ENCODE results near the gene NTRK1.

NTRK1 gene

GRCh38 chr1:156858959-156859522 is 1.6 kb upstream of the NTRK1 start, which contains the start of gene INSRR:
Gene INSRR (minus strand): TSS chr1:156859117. CDS start chr1:156858621, 496 bp downstream.
- no peak for DNase-seq

- DNase-seq, result peak in 1 of 2 experiments; percentile 37
Observed at GRCh38 chr1:156859523-156860112, 1.0 kb upstream of the NTRK1 start.

- peak; percentile 65 to 70 for DNase-seq
Observed at GRCh38 chr1:156860113-156860627, 495 bp upstream of the NTRK1 start.

GRCh38 chr1:156862584-156862983 is 1.9 kb downstream of the NTRK1 start:
- no peak for DNase-seq

- peak; percentile 31 to 52 for DNase-seq
Observed at GRCh38 chr1:156862997-156863599, 2.4 kb downstream of the NTRK1 start.

GRCh38 chr1:156863631-156864030 is 3.0 kb downstream of the NTRK1 start:
- no peak for DNase-seq

GRCh38 chr1:156864796-156865195 is 4.1 kb downstream of the NTRK1 start:
- no peak for DNase-seq

- DNase-seq, result no peak
Observed at GRCh38 chr1:156865258-156865657, 4.6 kb downstream of the NTRK1 start.

GRCh38 chr1:156865865-156866248 is 5.2 kb downstream of the NTRK1 start:
- DNase-seq, result no peak

GRCh38 chr1:156866249-156866909 is 5.7 kb downstream of the NTRK1 start:
- DNase-seq, result peak; percentile 20 to 37

GRCh38 chr1:156868341-156868740 is 7.7 kb downstream of the NTRK1 start:
- DNase-seq, result no peak

GRCh38 chr1:156869455-156869854 is 8.8 kb downstream of the NTRK1 start:
- DNase-seq, result no peak

- DNase-seq, result no peak
Observed at GRCh38 chr1:156873659-156874058, 13.0 kb downstream of the NTRK1 start.

GRCh38 chr1:156874142-156874541 is 13.5 kb downstream of the NTRK1 start:
- DNase-seq, result no peak

GRCh38 chr1:156874572-156875340 is 14.1 kb downstream of the NTRK1 start:
- DNase-seq, result no peak

- no peak for DNase-seq
Observed at GRCh38 chr1:156875341-156875615, 14.6 kb downstream of the NTRK1 start.

- no peak for DNase-seq
Observed at GRCh38 chr1:156876281-156876680, 15.6 kb downstream of the NTRK1 start.

GRCh38 chr1:156877433-156878170 is 16.9 kb downstream of the NTRK1 start:
- DNase-seq, result no peak

- no peak for DNase-seq
Observed at GRCh38 chr1:156879876-156880275, 19.2 kb downstream of the NTRK1 start.

GRCh38 chr1:156880473-156880872 is 19.8 kb downstream of the NTRK1 start:
- no peak for DNase-seq

- DNase-seq, result no peak
Observed at GRCh38 chr1:156881101-156881500, 20.4 kb downstream of the NTRK1 start.

GRCh38 chr1:156881663-156882062 is 21.0 kb downstream of the NTRK1 start:
- DNase-seq, result no peak

Data from activated CD4-positive, alpha-beta T cell treated with anti-CD3 and anti-CD28 coated beads, Interleukin-2, amount 50 U/mL, for 48 hours (primary cell).